ENCODE data around the gene IL9. TPM values are rescaled to one million over a fixed set of nuclear protein-coding genes. Genes with fewer than 3 reads are reported as not detected.
A peak's percentile ranks its signal among the peaks of the same experiment; 100 is the strongest.

IL9 gene
- total RNA-seq, 4 donors from 2014 or later: not detected

DNA sequence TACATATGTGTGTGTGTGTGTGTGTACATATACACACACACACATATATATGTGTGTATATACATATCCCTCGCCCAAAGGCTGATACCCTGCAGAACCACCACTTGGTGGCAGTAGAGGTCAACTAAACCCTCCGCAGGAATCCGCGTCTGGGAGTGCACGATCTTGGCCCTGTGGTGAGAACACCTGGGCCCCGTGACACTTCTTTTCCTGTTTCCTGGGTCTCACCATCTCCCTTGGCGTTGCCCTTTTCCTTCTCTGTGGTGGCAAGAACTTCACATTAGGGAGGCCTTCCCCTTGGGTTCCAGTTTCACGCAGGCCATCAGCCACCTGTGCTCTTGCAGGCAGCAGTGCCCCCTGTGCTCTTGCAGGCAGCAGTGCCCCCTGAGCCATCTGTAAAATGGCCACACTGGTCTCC, 8.2 kb downstream of the IL9 start:
- no peaks in the 10 kb centered on the region for H3K36me3 ChIP-seq
- intact Hi-C loops (cut with DNase I): loop anchor here (5.0 kb wide), 1 partner anchor 325 kb away; no protein-coding TSS in a partner anchor
- WGBS, 2 donors: 10 to 17% methylated on average over 6 to 8 of the region's 8 CpGs
- DNase-seq: no peak
- peaks cover 0 to 28% (median 7%) of the 10 kb centered on the region in 3 donors for H3K4me1 ChIP-seq
- no peaks in the 10 kb centered on the region for H3K9me3 ChIP-seq
- TF ChIP-seq, protein P1, sequence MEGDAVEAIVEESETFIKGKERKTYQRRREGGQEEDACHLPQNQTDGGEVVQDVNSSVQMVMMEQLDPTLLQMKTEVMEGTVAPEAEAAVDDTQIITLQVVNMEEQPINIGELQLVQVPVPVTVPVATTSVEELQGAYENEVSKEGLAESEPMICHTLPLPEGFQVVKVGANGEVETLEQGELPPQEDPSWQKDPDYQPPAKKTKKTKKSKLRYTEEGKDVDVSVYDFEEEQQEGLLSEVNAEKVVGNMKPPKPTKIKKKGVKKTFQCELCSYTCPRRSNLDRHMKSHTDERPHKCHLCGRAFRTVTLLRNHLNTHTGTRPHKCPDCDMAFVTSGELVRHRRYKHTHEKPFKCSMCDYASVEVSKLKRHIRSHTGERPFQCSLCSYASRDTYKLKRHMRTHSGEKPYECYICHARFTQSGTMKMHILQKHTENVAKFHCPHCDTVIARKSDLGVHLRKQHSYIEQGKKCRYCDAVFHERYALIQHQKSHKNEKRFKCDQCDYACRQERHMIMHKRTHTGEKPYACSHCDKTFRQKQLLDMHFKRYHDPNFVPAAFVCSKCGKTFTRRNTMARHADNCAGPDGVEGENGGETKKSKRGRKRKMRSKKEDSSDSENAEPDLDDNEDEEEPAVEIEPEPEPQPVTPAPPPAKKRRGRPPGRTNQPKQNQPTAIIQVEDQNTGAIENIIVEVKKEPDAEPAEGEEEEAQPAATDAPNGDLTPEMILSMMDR (IDR thresholded peaks at IDR 0.05): peak; percentile 19 to 86 (median 76)
- TF ChIP-seq POLR2A (IDR thresholded peaks at IDR 0.05): no peak
- H3K4me3 ChIP-seq: no peak overlapping the region
- peaks cover 0 to 29% (median 0%) of the 10 kb centered on the region in 4 donors for H3K27me3 ChIP-seq
- H3K27ac ChIP-seq: no peak overlapping the region

DNA sequence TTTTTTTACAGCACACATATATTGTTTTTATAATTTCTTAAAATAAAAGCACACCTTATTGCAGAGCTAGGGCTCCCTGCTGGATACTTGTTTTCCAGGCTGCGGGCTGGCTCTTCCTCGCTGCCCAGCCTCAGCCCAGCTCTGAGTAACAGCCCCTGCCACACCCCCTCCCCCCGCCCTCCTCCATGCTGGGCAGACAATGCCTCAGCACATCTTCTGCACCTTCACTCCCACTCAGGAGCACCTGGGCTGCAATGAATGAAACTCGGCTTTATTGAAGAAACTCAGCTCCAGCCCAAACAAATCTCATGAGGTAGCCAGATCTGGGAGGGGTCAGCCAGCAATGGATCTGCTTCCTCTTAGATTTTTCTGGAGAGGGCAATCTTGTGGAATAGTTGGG, 9.5 kb downstream of the IL9 start:
- DNase-seq: no peak
- peaks cover 0 to 18% (median 2%) of the 10 kb centered on the region in 3 donors for H3K4me1 ChIP-seq
- WGBS, 2 donors: 22 to 42% methylated on average over 3 of the region's 4 CpGs
- no peaks in the 10 kb centered on the region for H3K9me3 ChIP-seq
- H3K27me3 ChIP-seq: peaks cover 0 to 35% (median 1%) of the 10 kb centered on the region in 4 donors
- intact Hi-C loops (cut with DNase I): loop anchor here (5.0 kb wide), 1 partner anchor 326 kb away; no protein-coding TSS in a partner anchor
- TF ChIP-seq, protein P1 (IDR thresholded peaks at IDR 0.05): no peak
- TF ChIP-seq POLR2A (IDR thresholded peaks at IDR 0.05): no peak
- H3K4me3 ChIP-seq: no peak overlapping the region
- no peak overlapping the region for H3K27ac ChIP-seq
- no peaks in the 10 kb centered on the region for H3K36me3 ChIP-seq

DNA sequence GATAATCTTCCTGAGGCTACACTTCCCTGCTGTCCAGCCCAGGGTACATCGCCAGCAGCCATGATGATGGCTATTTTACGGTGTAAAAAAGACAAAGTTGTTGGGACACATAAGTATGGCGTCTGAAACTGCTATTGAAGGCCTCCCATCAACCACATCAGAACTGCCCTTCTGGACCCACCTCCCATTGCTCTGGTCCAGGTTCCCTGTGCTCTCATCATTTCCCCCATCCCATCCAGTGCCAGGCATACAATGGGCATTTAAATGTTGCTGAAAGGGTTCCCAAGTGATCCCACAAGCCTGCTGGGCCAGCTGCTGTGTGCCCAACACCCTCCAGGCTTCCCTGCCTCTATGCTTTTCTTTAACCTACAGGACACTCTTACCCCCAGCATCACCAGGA, 10.6 kb downstream of the IL9 start:
- Histone ChIP-seq H3K9me3 (no peaks in the 10 kb centered on the region), H3K4me1 (peaks cover 0 to 15% (median 0%) of the 10 kb centered on the region in 3 donors), H3K27ac (no peak overlapping the region), H3K27me3 (peaks cover 0 to 46% (median 1%) of the 10 kb centered on the region in 4 donors), H3K36me3 (no peaks in the 10 kb centered on the region), H3K4me3 (no peak overlapping the region)
- intact Hi-C loops (cut with DNase I): loop anchor here (5.0 kb wide), 1 partner anchor 327 kb away; no protein-coding TSS in a partner anchor
- WGBS, 2 donors: 79 to 95% methylated on average over 3 of the region's 3 CpGs
- TF ChIP-seq POLR2A (IDR thresholded peaks at IDR 0.05): no peak
- TF ChIP-seq, protein P1 (IDR thresholded peaks at IDR 0.05): no peak
- DNase-seq: no peak

DNA sequence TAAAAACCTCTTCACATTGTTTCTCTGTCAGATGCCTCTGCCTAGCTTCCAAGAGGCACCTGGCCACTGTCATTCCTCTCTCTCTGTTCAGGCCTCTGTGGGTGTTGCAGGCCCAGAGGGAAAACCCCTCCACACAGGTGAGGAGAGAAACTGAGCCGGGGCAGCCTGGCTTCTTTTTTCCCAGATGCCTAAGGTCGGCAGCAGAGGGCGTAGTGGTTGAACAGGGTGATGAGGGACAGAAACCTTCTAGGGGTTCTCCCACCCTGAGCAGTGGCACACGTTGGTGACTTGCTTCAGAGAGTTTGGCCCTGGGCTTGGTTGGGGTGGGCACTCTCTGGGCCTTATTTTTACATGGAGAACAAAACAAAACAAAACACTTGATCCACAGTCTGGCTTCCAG, 12.2 kb downstream of the IL9 start:
- intact Hi-C loops (cut with DNase I): no loop called here
- WGBS, 2 donors: 52 to 69% methylated on average over 4 of the region's 4 CpGs
- H3K36me3 ChIP-seq: no peaks in the 10 kb centered on the region
- no peak overlapping the region for H3K27ac ChIP-seq
- peaks cover 0 to 15% (median 0%) of the 10 kb centered on the region in 3 donors for H3K4me1 ChIP-seq
- no peak overlapping the region for H3K4me3 ChIP-seq
- TF ChIP-seq POLR2A (IDR thresholded peaks at IDR 0.05): no peak
- TF ChIP-seq, protein P1 (IDR thresholded peaks at IDR 0.05): no peak
- DNase-seq: no peak
- peaks cover 0 to 47% (median 1%) of the 10 kb centered on the region in 4 donors for H3K27me3 ChIP-seq
- H3K9me3 ChIP-seq: no peaks in the 10 kb centered on the region

DNA sequence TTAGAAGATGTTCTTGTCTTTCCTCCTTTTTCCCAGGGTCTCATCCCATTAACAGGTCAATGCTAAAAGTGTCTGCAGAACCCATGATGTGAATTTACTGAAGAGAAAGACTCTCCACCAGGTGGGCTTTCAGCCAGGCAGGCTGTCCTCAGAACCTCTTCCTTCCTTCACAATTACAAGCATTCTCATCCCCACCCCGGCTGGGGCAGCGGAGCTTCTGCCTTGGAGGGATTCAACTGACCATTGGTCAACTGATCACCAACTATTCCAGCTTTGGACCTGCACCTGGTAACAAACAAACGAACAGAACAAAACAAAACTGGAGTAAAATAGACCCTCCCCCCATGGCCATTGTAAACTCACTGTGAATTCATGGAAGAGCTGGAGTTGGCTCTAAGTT, 12.6 kb downstream of the IL9 start:
- Histone ChIP-seq H3K4me1 (peaks cover 0 to 15% (median 0%) of the 10 kb centered on the region in 3 donors), H3K36me3 (no peaks in the 10 kb centered on the region), H3K27ac (no peak overlapping the region), H3K9me3 (no peaks in the 10 kb centered on the region), H3K4me3 (no peak overlapping the region), H3K27me3 (peaks cover 0 to 43% (median 1%) of the 10 kb centered on the region in 4 donors)
- DNase-seq: no peak
- 71 to 75% methylated on average over 3 of the region's 3 CpGs for WGBS, 2 donors
- intact Hi-C loops (cut with DNase I): no loop called here
- TF ChIP-seq, protein P1 (IDR thresholded peaks at IDR 0.05): no peak
- no peak for TF ChIP-seq POLR2A (IDR thresholded peaks at IDR 0.05)
